Epidermal melanocyte (primary cell): ENCODE results near the gene ARHGEF5.
"Not testable (repeated sequence)": the region's sequence is repeated elsewhere in the genome, so short reads cannot be mapped to it uniquely, and the experiment has no call there.

Experiments
- DNase-seq: peaks from one replicate; pipeline ENCODE4 v3.0.0; 2011; ENCODE audit warnings: low spot score; ENCODE audit not compliant: insufficient read length

The ARHGEF5 gene

DNA sequence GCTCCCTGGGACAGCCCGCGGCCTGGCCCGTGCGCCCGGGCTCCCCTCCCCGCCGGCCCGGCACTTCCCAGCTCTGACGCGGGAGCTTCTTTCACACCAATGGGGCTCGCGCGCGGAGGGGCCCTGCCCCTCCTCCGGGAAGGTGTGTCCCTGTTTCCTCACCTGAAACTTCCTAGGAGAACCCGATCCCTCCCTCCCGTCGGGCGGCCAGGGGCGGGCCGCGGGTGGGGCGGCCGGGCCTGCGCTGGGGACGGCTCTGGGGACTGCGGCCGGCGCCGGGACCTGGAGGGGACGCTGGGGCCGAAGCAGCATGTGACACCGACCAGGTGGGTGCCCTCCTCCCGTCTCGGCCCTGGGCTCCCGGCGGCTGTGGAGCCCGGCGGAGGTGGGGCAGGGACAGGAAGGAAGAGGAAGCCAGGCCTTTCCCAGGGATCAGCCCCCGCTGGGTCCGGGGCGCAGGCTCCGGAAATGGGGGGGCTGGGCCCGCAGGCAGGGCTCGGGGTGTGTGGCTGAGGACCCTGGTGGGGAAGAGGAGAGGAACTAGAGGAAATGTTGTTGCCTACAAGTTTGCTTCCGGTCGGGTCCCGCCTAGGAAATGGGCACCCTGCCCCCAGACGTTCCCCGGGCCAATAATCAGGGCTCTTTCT is at the start of gene ARHGEF5:
ARHGEF5 (plus strand) TSS at position 227 of the 647 bp plus-strand sequence. CDS start 7,268 bp downstream, outside the sequence.
- not testable (repeated sequence) for DNase-seq

DNA sequence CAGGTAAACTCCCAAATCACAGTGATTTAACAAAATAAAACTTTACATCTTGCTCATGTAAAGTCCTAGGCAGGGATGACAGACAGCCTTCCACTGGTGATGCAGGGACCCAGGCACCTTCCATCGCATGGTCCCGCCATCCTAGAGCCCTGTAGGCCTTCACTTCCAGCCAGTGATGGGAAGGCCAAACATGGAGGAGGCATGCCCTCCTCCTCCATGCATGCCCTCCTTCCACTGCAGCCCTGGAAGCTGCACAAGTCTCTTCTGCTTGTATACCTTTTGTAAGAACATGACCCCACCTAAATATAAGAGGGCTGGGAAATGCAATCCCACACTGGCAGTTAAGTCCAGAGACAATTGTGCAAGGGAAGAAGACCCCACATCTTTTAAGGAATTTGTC is 45.5 kb upstream of the ARHGEF5 start:
- not testable (repeated sequence) for DNase-seq

DNA sequence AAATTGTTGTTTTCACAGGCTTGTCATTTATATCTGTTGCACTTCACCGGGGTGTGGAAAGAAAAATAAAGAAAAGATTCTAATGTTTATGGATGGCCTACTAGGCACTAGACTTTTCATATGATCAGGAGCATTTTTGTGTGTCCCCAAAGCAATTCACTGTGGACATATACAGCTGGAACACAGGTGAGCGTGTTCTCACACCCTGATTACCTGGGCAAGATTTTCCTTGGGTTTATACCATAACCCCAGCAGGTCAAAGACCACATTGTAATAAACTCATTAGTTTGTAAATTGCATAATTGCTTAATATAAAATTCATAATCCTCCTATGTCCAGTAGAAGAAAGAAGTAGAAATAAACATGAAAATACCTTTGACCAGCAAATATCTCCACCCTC is 44.0 kb upstream of the ARHGEF5 start:
- DNase-seq, result not testable (repeated sequence)

DNA sequence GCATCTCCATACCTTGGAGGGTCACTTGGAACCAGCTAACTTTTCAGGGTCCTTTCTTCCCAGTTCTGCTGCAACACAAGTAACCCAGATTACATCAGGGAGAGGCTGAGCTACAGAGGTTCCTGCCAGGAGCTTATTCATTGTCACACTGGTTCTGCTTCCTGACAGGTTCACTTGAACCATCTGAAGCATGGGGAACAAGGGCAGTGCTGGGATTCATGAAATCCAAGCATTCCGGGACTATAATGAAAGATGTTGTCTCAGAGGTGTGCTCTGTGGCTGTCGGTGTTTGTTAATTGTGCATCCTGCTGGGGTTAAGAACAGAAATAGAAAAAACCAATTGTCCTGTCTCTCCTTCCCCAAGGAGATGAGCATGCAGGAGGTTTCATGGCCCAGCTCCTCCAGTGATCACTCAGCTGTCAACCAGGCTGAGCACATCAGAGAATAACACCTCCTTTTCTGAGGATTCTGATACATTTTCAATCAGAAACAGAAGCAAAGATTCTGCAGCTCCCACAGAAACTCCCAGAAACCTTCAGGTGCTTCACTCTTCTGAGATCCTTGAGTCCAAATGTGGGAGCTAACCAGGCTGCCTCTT is 43.2 kb upstream of the ARHGEF5 start, which contains the start of gene OR2A1:
OR2A1 (plus strand) TSS at position 548 of the 598 bp plus-strand sequence. CDS start 5,706 bp downstream, outside the sequence.
- not testable (repeated sequence) for DNase-seq

DNA sequence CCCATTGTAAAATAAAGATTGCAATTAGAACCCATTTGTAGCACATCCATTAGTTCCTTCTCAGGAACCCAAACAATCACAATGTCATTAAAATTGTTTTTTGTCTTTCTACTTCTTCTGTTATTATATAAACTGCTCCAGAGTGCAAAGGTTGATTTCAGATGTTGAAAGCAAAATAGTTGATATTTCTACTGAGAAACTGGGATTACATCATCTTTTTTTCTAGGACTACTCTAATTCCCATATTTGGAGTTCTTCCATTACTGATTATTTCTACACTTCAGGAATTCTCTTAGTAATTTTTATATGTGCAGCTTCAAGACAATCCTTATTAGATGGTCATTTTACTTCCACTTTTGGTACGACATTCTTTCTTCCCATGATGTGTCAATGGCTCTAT is 37.7 kb upstream of the ARHGEF5 start:
- not testable (repeated sequence) for DNase-seq

DNA sequence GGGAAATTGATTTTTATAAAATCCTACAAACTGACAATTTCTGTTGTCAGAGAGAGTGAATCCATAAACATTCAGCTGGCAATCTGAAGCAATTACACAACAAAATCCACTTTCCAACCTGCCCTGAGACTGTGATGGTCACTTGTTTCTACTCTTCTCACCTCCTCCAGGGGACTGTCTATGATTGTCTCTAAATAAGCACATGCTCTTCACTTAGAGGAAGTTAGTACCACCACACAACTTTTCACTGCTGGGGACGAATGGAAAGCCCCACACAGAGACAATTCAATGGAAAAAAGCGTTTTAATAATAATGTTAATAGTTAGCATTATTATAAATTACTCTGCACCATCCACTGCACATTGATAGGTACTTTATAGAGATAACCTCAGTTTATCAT is 35.7 kb upstream of the ARHGEF5 start:
- not testable (repeated sequence) for DNase-seq

DNA sequence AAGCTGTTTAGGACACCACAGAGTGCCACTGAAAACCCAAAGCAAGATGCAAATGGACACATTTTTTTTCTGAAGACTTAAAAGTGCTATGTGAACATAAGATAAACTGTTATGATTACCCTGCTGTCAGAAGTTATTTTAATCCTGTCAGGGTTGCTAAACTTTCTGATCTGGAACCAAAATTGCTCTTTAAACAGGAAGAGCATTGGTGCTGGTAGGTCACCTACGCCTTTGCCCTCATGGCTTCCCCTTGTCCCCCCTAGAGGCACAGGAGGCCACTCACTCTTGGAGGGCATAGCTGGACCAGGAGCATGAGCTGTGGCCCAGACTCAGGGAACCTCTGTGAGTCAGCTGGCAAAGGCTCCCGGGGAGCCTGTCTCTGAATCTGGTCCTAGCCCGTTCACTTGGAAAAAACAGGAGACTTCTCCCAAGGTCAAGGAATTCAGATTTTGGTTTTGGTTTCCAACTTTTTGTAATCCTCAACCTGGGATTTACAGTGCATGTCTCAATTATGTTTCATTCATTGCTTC is 33.5 kb upstream of the ARHGEF5 start:
- DNase-seq, result not testable (repeated sequence)

DNA sequence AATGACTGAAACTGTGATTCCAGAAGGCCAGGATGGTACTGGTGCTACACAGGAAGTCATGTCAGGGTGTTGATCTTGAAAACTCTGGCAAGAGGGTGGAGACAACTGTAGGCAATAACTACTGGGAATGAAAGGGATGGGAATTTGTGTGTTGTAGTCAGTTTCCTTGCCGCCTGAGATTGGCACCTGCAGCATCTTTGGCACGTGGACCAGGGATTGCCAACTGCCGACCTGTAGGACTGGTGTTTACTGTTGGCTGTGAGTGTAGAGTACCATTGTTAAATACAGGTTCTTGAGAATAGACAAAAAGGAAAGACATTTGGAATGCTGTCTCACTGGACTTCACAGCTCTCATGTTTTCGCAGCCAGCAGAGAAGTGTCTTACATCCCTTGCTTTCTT is 31.8 kb upstream of the ARHGEF5 start:
- not testable (repeated sequence) for DNase-seq

DNA sequence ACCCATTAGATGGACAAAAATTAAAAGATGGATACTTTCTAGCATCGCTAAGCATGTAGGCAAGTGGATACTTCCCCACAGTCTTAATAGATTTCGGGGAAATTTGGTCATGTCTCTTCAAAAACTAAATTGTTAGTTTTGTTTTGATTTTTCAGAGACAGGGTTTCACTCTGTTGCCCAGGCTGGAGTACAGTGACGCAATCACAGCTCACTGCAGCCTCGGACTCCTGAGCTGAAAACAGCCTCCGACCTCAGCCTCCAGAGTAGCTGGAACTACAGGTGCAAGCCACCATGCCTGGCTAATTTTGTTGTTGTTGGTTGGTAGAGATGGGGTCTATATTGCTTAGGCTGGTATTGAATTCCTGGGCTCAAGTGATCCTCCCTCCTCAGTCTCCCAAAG is 29.3 kb upstream of the ARHGEF5 start:
- DNase-seq, result not testable (repeated sequence)

DNA sequence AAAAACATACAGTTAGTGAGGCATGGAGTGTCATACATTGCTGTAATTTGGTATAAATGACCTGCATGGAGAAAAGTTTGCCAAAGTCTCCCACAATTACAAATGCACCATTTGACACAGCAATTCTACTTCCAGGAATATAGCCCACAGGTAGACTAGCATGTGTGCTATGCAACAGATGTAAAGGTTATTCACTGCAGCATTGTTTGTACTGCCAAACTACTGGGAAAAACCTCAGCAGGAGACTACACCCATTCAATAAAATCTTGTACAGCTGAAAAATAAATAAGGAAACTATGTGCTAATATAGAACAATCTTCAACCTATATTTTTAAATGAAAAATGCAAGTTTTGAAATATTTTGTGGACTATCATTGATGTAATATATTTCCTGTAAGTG is 25.2 kb upstream of the ARHGEF5 start:
- DNase-seq, result not testable (repeated sequence)

DNA sequence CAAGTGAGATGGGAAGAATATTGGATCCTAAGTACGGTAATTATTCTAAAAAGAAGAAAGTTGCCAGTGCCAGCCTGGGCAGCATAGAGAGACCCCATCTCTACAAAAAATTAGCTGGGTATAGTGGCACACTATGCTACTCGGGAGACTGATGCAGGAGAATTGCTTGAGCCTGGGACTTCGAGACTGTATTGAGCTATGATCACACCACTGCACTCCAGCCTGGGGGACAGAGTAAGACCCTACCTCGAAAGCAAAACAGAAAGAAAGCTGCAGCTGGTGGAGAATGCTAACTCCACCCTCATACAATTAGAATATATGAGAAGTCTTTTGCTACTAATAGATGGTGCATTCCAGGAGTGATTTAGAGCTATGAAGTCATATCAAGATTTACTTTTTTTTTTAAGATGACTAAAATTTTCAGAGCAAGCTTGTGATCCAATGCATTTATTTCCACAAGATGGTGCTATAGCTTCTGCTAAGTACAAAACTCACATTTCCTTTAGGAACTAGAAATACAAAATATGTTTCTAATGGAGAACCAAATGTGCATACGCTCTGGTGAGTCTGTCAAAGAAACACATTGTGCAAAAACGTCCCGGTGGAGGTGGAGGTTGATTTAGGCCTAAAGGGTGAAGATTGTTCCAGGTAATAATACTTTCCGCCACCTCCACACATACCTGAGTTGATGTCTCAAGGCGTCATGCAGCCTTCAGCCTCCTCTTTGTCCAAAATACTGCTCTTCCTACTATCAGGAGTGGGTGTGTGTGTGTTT is 23.8 kb upstream of the ARHGEF5 start:
- DNase-seq, result not testable (repeated sequence)

DNA sequence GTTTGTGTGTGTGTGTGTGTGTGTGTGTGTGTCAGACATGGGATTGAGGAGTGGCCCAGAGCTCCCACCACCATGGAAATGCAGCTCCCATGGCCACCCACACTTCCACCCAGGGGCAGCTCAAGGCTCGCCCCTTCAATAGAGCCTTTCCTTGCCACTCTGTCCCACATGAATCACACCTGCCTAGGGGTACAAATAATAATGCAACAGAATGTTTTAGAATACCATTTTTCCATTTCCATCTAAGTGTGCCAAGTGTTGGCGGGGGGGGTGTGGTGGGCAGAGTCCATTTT is 23.3 kb upstream of the ARHGEF5 start:
- not testable (repeated sequence) for DNase-seq

DNA sequence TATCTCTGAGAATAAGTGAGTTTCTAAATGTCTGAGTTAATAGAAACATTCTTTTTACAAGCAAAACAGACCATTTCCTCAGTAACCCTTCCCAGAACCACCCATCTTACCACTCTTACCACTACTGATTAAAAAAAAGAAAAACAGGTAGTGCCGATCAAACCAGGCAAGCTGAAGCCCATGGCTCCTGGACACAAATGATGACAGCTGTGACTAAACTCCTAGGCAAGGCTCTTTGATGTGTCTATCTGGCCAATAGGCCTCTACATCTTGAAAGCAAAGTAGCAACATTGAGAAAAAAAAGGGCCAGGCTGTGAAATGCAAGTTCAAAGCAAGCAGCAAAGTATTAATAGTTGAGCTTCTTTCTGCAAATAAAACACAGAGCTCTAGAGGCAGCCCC is 6.6 kb upstream of the ARHGEF5 start:
- not testable (repeated sequence) for DNase-seq

DNA sequence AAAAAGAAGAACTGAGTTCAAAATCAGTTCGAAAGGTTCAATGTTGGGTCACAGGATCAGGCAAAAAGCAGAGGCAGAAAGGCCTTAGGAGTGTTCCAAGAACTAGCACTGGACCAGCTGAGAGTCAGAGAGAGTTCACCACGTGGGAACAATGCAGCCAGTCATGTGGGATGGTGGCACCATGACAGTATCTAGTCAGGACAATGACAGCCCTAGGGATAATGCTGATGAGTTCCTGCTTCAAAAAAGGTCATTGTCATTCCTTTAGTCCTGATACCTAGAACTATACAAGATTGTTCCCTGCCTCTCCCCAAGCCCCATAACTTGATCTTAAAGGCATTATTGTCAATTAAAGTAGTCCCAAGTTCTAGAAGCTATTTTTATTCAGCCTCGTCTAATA is 3.5 kb upstream of the ARHGEF5 start:
- DNase-seq, result not testable (repeated sequence)

DNA sequence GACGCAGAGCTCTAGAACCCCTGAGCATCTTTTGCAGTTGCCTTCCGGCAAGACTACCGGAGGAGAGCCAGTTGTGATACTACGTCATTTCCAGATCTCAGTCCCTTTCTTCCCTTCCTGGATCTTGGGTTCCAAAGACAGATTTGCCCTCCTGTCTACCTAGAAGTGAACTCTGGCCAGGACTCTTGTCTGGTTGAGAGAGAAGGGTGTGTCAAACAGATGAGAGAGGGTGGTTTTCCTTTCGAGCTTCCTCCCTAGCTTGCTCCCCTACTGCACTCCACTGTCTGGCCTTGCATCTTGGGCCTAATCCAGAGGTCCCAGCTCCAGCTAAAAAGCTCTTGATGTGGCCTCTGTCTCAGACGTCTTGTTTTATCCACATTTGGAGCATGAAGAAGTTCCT is 983 bp downstream of the ARHGEF5 start:
- DNase-seq, result not testable (repeated sequence)

DNA sequence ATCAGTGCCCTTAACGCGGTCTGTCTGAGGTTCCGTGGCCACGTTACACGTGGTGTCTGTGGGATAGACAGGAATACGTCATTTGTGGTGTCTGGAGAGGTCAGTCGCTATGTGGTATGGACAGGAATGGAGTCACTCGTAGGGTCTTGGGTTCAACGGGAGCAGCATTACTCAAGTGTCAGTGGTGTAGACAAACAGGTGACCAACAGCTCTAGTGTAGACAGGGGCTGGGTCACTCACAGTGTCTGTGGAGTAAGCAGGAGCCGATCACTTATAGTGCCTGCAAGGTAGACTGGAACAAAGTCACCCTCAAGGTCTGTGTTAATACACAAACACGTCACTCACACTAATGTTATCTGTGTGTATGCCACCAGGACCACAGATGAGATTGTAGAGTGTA is 1.7 kb downstream of the ARHGEF5 start:
- not testable (repeated sequence) for DNase-seq

DNA sequence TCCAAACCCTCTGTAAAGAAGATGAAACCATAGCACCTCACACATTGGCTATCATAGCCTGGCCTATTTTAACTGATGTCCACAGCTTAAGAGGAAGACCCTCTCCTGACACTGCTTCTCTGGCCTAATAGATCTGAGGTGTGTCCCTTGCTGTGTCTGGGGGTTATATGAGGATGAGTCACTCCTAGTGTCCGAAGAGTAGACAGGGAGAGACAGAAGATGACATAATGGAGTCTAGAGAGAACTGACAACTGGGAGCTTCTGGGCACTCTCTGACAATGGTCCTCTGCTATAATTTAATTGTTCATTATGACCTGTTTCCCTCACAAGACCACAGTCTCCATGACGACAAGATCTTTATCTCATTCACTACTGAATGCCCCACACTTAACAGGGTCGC is 6.9 kb downstream of the ARHGEF5 start:
- not testable (repeated sequence) for DNase-seq

DNA sequence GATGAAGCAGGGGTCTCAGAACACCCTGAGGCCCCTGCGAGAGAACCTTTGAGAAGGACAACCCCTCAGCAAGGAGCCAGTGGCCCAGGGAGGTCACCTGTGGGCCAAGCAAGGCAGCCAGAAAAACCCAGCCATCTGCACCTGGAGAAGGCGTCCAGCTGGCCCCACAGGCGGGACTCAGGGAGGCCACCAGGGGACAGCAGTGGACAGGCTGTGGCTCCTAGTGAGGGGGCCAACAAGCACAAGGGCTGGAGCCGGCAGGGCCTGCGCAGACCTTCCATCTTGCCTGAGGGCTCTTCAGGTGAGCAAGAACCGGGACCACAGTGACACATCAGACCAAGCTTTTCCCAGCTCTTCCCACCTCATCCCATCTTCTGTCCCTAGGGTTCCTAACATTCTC is 10.3 kb downstream of the ARHGEF5 start:
- DNase-seq, result not testable (repeated sequence)

DNA sequence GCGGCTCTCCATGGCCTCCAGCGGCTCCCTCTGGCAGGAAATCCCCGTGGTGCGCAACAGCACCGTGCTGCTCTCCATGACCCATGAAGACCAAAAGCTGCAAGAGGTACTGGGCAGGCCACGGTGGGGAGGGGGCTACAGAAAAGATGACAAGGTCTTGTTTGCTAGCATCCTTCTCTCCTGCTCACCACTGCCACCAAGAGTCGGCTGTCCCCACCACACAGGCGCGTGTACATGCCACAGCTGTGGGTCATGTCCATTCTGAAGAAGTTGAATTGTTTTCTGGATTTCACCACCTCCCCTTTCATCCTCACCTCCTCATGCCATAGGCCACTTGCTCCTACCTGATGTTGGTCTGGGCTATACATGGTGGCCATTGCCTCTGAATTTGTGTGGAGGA is 12.0 kb downstream of the ARHGEF5 start:
- not testable (repeated sequence) for DNase-seq

DNA sequence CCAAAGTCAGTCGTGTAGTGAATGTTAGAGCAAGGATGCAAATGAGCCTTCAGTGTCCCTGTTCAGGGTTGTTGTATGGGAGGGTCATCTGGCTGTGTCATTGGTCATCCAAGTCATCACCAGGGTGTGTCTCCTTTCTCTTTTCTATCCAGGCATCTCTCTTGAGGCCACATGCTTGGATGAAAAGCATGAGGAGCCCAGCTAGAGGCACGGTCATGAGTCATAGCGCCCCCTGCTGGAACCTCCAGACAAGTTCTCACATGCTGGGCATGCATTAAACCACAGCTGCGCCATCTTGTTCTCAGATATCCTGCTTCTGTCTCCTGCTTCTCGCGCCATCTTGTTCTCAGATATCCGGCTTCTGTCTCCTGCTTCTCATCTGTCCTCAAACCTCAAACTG is 14.0 kb downstream of the ARHGEF5 start:
- DNase-seq, result not testable (repeated sequence)

DNA sequence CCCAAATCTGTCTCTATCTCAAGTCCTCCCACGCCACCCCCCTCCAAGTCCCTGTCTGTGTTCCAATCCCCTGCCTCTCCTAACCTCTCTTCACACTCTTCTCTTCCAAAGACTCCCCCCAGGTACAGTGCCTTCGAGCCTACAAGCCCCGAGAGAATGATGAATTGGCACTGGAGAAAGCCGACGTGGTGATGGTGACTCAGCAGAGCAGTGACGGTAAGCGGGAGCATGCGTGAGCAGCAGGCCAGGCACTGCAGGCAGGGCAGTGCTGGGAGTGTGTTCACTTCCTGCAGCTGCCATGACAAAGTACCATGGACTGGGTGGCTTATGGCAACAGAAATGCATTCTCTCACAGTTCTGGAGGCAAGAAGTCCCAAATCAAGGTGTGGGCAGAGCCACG is 23.4 kb downstream of the ARHGEF5 start:
- no peak for DNase-seq

DNA sequence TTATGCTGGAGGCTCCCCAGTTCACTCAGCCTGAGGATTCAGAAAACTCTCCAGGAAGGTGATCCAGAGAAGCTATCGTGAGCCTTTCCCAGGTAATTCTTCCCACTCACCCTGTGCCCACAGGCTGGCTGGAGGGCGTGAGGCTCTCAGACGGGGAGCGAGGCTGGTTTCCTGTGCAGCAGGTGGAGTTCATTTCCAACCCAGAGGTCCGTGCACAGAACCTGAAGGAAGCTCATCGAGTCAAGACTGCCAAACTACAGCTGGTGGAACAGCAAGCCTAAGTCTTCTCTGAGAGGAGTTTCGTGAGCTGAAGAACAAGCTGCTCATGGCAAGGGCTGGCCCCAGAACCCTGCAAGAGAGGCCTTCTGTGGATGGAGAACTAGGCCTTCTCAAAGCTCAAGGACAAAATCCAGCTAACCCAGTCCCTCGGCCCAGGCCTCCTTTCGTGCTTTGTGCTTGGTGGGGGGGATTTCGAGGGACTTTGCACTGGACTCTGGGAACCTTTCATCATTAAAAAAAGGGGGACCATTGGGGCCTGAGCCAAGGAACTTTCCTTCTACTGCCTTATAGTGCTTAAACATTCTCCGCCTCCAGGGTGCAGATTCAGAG is 24.7 kb downstream of the ARHGEF5 start:
- no peak for DNase-seq
